Mesothelial cell of epicardium (in vitro differentiated cells): ENCODE measurements around the gene PPP6R2. TPM values are rescaled to one million over a fixed set of nuclear protein-coding genes. Genes with fewer than 3 reads are reported as not detected.

Source experiments
- DNase-seq, 2 experiments: peaks; one replicate each; pipeline ENCODE4 v3.0.0; 2021; ENCODE audit warnings: low spot score in 2 of 2; ENCODE audit not compliant: unreplicated experiment in 2 of 2
- H3K27ac Mint-ChIP-seq: 2 replicates; pipeline ENCODE4 v1.8.0; 2021; ENCODE audit warnings: mixed read lengths
- H3K27me3 Mint-ChIP-seq: 2 replicates; pipeline ENCODE4 v1.8.0; 2021; ENCODE audit warnings: low read depth, mixed read lengths
- H3K36me3 Mint-ChIP-seq: 2 replicates; pipeline ENCODE4 v1.8.0; 2021; ENCODE audit warnings: mixed read lengths
- H3K4me1 Mint-ChIP-seq: 2 replicates; pipeline ENCODE4 v1.8.0; 2021; ENCODE audit warnings: mixed read lengths
- H3K4me3 Mint-ChIP-seq: 2 replicates; pipeline ENCODE4 v1.8.0; 2021; ENCODE audit warnings: mild to moderate bottlenecking, moderate library complexity, mixed read lengths
- H3K9me3 Mint-ChIP-seq: 2 replicates; pipeline ENCODE4 v1.8.0; 2021; ENCODE audit warnings: mixed read lengths
- CTCF ChIP-seq: fragments of 200-600 bp; sonication (generic); IDR thresholded peaks from one replicate; pipeline ENCODE4 v1.5.0; 2021; ENCODE audit warnings: antibody characterized with exemption; ENCODE audit not compliant: unreplicated experiment
- total RNA-seq: library from RNA; stranded (reverse); gene quantifications from 3 replicates; pipeline ENCODE4 v1.2.1, GENCODE V29; 2021

PPP6R2 gene
- total RNA-seq, 1 donor from 2014 or later = 83.7 TPM

GRCh38 chr22:50438305-50439275 is 95.5 kb downstream of the PPP6R2 start:
- H3K4me3 Mint-ChIP-seq = no peak overlapping the region
- no peak for TF ChIP-seq CTCF
- H3K9me3 Mint-ChIP-seq = no peaks in the 10 kb centered on the region
- H3K27ac Mint-ChIP-seq = no peak overlapping the region
- DNase-seq = no peak
- H3K4me1 Mint-ChIP-seq = no peaks in the 10 kb centered on the region
- H3K27me3 Mint-ChIP-seq = no peaks in the 10 kb centered on the region
- peaks cover 6% of the 10 kb centered on the region for H3K36me3 Mint-ChIP-seq

- H3K4me1 Mint-ChIP-seq = no peaks in the 10 kb centered on the region
- no peaks in the 10 kb centered on the region for H3K27me3 Mint-ChIP-seq
- H3K9me3 Mint-ChIP-seq = no peaks in the 10 kb centered on the region
- peaks cover 6% of the 10 kb centered on the region for H3K36me3 Mint-ChIP-seq
- no peak overlapping the region for H3K27ac Mint-ChIP-seq
- no peak overlapping the region for H3K4me3 Mint-ChIP-seq
- TF ChIP-seq CTCF = no peak
- no peak for DNase-seq
Measured at GRCh38 chr22:50439314-50439870, 96.3 kb downstream of the PPP6R2 start.

GRCh38 chr22:50439871-50440331 is 96.8 kb downstream of the PPP6R2 start:
- no peak overlapping the region for H3K27ac Mint-ChIP-seq
- no peaks in the 10 kb centered on the region for H3K4me1 Mint-ChIP-seq
- DNase-seq = no peak
- H3K9me3 Mint-ChIP-seq = no peaks in the 10 kb centered on the region
- no peaks in the 10 kb centered on the region for H3K27me3 Mint-ChIP-seq
- no peak for TF ChIP-seq CTCF
- peaks cover 6% of the 10 kb centered on the region for H3K36me3 Mint-ChIP-seq
- H3K4me3 Mint-ChIP-seq = no peak overlapping the region

GRCh38 chr22:50440544-50441249 is 97.6 kb downstream of the PPP6R2 start:
- no peak for DNase-seq
- Mint-ChIP-seq H3K4me3 (no peak overlapping the region), H3K27me3 (no peaks in the 10 kb centered on the region), H3K36me3 (peaks cover 3% of the 10 kb centered on the region), H3K27ac (no peak overlapping the region), H3K9me3 (no peaks in the 10 kb centered on the region), H3K4me1 (no peaks in the 10 kb centered on the region)
- TF ChIP-seq CTCF = no peak

GRCh38 chr22:50441428-50441993 is 98.4 kb downstream of the PPP6R2 start:
- no peaks in the 10 kb centered on the region for H3K9me3 Mint-ChIP-seq
- no peak overlapping the region for H3K4me3 Mint-ChIP-seq
- DNase-seq = no peak
- TF ChIP-seq CTCF = no peak
- H3K27me3 Mint-ChIP-seq = no peaks in the 10 kb centered on the region
- no peak overlapping the region for H3K27ac Mint-ChIP-seq
- no peaks in the 10 kb centered on the region for H3K4me1 Mint-ChIP-seq
- peaks cover 3% of the 10 kb centered on the region for H3K36me3 Mint-ChIP-seq
